Activated CD8-positive, alpha-beta T cell treated with anti-CD3 and anti-CD28 coated beads for 36 hours (primary cell): ENCODE measurements around the gene RBFOX1. TPM values are rescaled to one million over a fixed set of nuclear protein-coding genes. Genes with fewer than 3 reads are reported as not detected.

Experiments used
- ATAC-seq: fragments of 200-7000 bp; cut with Tn5 transposase; one replicate; pipeline ENCODE4 v1.10.0; 2021; ENCODE audit warnings: mild to moderate bottlenecking, moderate library complexity
- CTCF ChIA-PET: fragments of 350-600 bp; sonication (Branson Sonifier 250); formaldehyde crosslinking; loops from one replicate; lab custom pipeline; 2021; ENCODE audit warnings: antibody characterized with exemption; lab: Charles Lee
- POLR2A ChIA-PET: fragments of 350-600 bp; sonication (Branson Sonifier 250); formaldehyde crosslinking; loops from one replicate; lab custom pipeline; 2021; ENCODE audit warnings: antibody characterized with exemption; lab: Charles Lee
- DNase-seq: peaks from one replicate; pipeline ENCODE4 v3.0.0-alpha.2; 2020
- H3K27ac Mint-ChIP-seq: one replicate; pipeline ENCODE4 v1.8.0; 2021; ENCODE audit warnings: mild to moderate bottlenecking, mixed read lengths
- H3K27me3 Mint-ChIP-seq: one replicate; pipeline ENCODE4 v1.8.0; 2021; ENCODE audit warnings: mixed read lengths
- H3K36me3 Mint-ChIP-seq: one replicate; pipeline ENCODE4 v1.8.0; 2021; ENCODE audit warnings: low read depth, mixed read lengths
- H3K4me1 Mint-ChIP-seq: one replicate; pipeline ENCODE4 v1.8.0; 2021; ENCODE audit warnings: low read depth, mixed read lengths
- H3K4me3 Mint-ChIP-seq: one replicate; pipeline ENCODE4 v1.8.0; 2021; ENCODE audit warnings: mild to moderate bottlenecking, moderate library complexity, mixed read lengths
- H3K9me3 Mint-ChIP-seq: one replicate; pipeline ENCODE4 v1.8.0; 2021; ENCODE audit warnings: mixed read lengths
- intact Hi-C: fragments of 100-400 bp; cut with micrococcal nuclease; formaldehyde crosslinking; loops from one replicate; pipeline ENCODE4 v1.10.0; 2022
- total RNA-seq, 2 experiments: library from RNA; stranded (reverse); gene quantifications; one replicate each; pipeline ENCODE4 v1.2.3, GENCODE V29; 2021
- TF ChIP-seq, protein P1 (sequence below): fragments of 200-600 bp; IDR thresholded peaks from one replicate; pipeline ENCODE4 v1.8.0; 2022; ENCODE audit warnings: antibody characterized with exemption, mild to moderate bottlenecking

The RBFOX1 gene
- total RNA-seq, 2 experiments from 2014 or later, result not detected

GRCh38 chr16:7513429-7513828 is 180.8 kb downstream of the RBFOX1 start:
- no peaks in the 10 kb centered on the region for H3K4me1 Mint-ChIP-seq
- TF ChIP-seq, protein P1, sequence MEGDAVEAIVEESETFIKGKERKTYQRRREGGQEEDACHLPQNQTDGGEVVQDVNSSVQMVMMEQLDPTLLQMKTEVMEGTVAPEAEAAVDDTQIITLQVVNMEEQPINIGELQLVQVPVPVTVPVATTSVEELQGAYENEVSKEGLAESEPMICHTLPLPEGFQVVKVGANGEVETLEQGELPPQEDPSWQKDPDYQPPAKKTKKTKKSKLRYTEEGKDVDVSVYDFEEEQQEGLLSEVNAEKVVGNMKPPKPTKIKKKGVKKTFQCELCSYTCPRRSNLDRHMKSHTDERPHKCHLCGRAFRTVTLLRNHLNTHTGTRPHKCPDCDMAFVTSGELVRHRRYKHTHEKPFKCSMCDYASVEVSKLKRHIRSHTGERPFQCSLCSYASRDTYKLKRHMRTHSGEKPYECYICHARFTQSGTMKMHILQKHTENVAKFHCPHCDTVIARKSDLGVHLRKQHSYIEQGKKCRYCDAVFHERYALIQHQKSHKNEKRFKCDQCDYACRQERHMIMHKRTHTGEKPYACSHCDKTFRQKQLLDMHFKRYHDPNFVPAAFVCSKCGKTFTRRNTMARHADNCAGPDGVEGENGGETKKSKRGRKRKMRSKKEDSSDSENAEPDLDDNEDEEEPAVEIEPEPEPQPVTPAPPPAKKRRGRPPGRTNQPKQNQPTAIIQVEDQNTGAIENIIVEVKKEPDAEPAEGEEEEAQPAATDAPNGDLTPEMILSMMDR, result peak; percentile 11
- ChIA-PET POLR2A (no interaction called here), CTCF (no interaction called here)
- no peaks in the 10 kb centered on the region for H3K27me3 Mint-ChIP-seq
- H3K4me3 Mint-ChIP-seq, result no peak overlapping the region
- intact Hi-C loops, result no loop called here
- peak; percentile 30 for DNase-seq
- no peaks in the 10 kb centered on the region for H3K36me3 Mint-ChIP-seq
- H3K27ac Mint-ChIP-seq, result no peak overlapping the region
- H3K9me3 Mint-ChIP-seq, result peaks cover 6% of the 10 kb centered on the region
- ATAC-seq, result no peak

DNA sequence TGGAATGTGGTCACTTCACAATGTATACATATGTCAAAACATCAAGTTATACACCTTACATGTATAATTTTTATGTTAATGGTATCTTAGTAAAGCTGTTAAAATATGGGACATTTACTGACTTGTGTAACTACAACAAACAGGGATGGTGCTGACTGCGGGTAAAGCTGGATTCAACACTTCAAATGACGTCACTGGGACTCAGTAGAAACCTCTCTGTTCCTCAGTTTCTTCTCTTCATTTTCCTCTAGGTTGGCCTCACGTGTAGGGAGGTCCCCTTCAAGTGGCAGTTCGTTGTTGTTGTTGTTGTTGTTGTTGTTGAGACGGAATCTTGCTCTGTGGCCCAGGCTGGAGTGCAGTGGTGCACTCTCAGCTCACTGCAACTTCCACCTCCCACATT is 182.9 kb downstream of the RBFOX1 start:
- ATAC-seq (no peak), DNase-seq (no peak)
- CTCF ChIA-PET, result no interaction called here
- Mint-ChIP-seq H3K4me1 (no peaks in the 10 kb centered on the region), H3K4me3 (no peak overlapping the region), H3K27me3 (no peaks in the 10 kb centered on the region), H3K27ac (no peak overlapping the region), H3K36me3 (no peaks in the 10 kb centered on the region), H3K9me3 (peaks cover 6% of the 10 kb centered on the region)
- POLR2A ChIA-PET, result no interaction called here
- TF ChIP-seq, protein P1, result no peak
- intact Hi-C loops, result no loop called here

DNA sequence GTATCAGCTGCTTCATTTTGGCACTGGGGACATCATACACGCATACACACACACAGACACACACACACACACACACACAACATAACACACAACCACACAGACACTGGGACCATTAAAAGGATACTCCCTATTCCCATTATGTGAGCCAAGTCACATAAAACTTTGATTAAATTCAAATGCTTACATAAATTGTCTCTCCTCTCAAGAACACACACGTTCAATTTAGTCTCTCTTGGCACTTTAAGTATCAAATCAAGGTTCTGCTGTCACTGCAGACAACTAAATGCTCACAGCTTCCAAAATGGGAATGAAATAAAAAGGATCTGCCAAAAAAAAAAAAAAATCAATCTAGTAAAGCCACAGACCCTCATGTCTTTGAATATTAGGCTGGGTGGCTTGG is 184.9 kb downstream of the RBFOX1 start:
- H3K4me3 Mint-ChIP-seq, result no peak overlapping the region
- no peak overlapping the region for H3K27ac Mint-ChIP-seq
- DNase-seq (no peak), ATAC-seq (no peak)
- ChIA-PET CTCF (no interaction called here), POLR2A (no interaction called here)
- no peaks in the 10 kb centered on the region for H3K27me3 Mint-ChIP-seq
- intact Hi-C loops, result no loop called here
- peaks cover 9% of the 10 kb centered on the region for H3K9me3 Mint-ChIP-seq
- H3K4me1 Mint-ChIP-seq, result no peaks in the 10 kb centered on the region
- H3K36me3 Mint-ChIP-seq, result no peaks in the 10 kb centered on the region
- TF ChIP-seq, protein P1, result no peak

GRCh38 chr16:7518158-7518557 is 185.5 kb downstream of the RBFOX1 start:
- DNase-seq, result no peak
- H3K4me3 Mint-ChIP-seq, result no peak overlapping the region
- H3K27me3 Mint-ChIP-seq, result no peaks in the 10 kb centered on the region
- ChIA-PET CTCF (no interaction called here), POLR2A (no interaction called here)
- no peak overlapping the region for H3K27ac Mint-ChIP-seq
- no peaks in the 10 kb centered on the region for H3K36me3 Mint-ChIP-seq
- H3K9me3 Mint-ChIP-seq, result peaks cover 9% of the 10 kb centered on the region
- TF ChIP-seq, protein P1, result no peak
- H3K4me1 Mint-ChIP-seq, result no peaks in the 10 kb centered on the region
- no peak for ATAC-seq
- intact Hi-C loops, result no loop called here

GRCh38 chr16:7521834-7522233 is 189.2 kb downstream of the RBFOX1 start:
- TF ChIP-seq, protein P1, result no peak
- DNase-seq, result no peak

More at GRCh38 chr16:7521834-7522233, 189.2 kb downstream of the RBFOX1 start:
- Mint-ChIP-seq H3K4me1 (no peaks in the 10 kb centered on the region), H3K36me3 (no peaks in the 10 kb centered on the region), H3K27me3 (no peaks in the 10 kb centered on the region), H3K27ac (no peak overlapping the region), H3K9me3 (peaks cover 2% of the 10 kb centered on the region), H3K4me3 (no peak overlapping the region)
- no peak for ATAC-seq
- ChIA-PET CTCF (no interaction called here), POLR2A (no interaction called here)
- intact Hi-C loops, result no loop called here
